ENCODE results near the gene MYLK2.

DNA sequence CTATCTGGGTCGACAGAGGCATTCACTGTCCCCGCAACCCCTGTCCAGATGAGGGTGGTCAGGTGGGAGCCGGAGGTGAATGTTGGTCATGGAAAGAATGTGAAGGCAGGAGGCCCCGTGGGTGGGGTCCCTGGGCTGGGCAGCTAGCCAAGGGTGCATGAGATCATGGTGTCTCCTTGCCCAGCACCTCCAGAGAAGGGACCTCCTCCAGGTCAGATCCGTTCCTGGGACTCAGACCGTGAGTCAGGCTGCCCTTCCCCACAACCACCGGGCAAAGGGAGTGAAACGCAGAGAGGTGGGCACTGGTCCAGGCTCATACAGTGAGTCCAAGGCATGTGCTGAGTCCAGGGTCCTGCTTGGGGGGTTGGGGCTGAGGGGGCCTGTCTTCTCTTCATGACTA is 22.8 kb downstream of the MYLK2 start:
- TF ChIP-seq, protein P1, sequence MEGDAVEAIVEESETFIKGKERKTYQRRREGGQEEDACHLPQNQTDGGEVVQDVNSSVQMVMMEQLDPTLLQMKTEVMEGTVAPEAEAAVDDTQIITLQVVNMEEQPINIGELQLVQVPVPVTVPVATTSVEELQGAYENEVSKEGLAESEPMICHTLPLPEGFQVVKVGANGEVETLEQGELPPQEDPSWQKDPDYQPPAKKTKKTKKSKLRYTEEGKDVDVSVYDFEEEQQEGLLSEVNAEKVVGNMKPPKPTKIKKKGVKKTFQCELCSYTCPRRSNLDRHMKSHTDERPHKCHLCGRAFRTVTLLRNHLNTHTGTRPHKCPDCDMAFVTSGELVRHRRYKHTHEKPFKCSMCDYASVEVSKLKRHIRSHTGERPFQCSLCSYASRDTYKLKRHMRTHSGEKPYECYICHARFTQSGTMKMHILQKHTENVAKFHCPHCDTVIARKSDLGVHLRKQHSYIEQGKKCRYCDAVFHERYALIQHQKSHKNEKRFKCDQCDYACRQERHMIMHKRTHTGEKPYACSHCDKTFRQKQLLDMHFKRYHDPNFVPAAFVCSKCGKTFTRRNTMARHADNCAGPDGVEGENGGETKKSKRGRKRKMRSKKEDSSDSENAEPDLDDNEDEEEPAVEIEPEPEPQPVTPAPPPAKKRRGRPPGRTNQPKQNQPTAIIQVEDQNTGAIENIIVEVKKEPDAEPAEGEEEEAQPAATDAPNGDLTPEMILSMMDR (IDR thresholded peaks at IDR 0.05) = no peak
- no peak for TF ChIP-seq EP300 (IDR thresholded peaks at IDR 0.05)

Measured in gastroesophageal sphincter (tissue), 3 donors.